Right lobe of liver (tissue), 6 donors: Measurements from ENCODE around the gene TNKS1BP1. TPM values are rescaled to one million over a fixed set of nuclear protein-coding genes. Genes with fewer than 3 reads are reported as not detected.

Source experiments
- ATAC-seq, 4 donors: fragments of 200-7000 bp; cut with Tn5 transposase; one replicate each; pipeline ENCODE4 v1.9.1; 2020; ENCODE audit warnings: mild to moderate bottlenecking in 4 of 4, moderate library complexity in 4 of 4
- DNase-seq, 3 donors: peaks; one replicate each; pipeline ENCODE4 v3.0.0-alpha.2; 2020
- H3K27ac ChIP-seq, 3 donors: fragments of 200-600 bp; one replicate each; pipeline ENCODE4 v1.8.0; 2022
- H3K27me3 ChIP-seq, 2 donors: fragments of 200-600 bp; one replicate each; pipeline ENCODE4 v1.8.0; 2022
- H3K36me3 ChIP-seq, 4 donors: fragments of 200-600 bp; sonication (generic) in 1 of 4; one replicate each; pipeline versions ENCODE4 v1.5.1 to v1.8.0; 2017 to 2022; ENCODE audit warnings: control low read depth in 1 of 4
- H3K4me1 ChIP-seq, 4 donors: fragments of 200-600 bp; sonication (generic) in 1 of 4; one replicate each; pipeline versions ENCODE4 v1.5.1 to v1.8.0; 2017 to 2022; ENCODE audit warnings: control low read depth in 1 of 4
- H3K4me3 ChIP-seq, 3 donors: fragments of 200-600 bp; one replicate each; pipeline ENCODE4 v1.8.0; 2022
- H3K9me3 ChIP-seq, 4 donors: fragments of 200-600 bp; sonication (generic) in 1 of 4; one replicate each; pipeline versions ENCODE4 v1.5.1 to v1.8.0; 2017 to 2022; ENCODE audit warnings: control low read depth in 1 of 4
- POLR2A ChIP-seq: fragments of 450-650 bp; IDR thresholded peaks from one replicate; pipeline ENCODE4 v1.6.1; 2017; ENCODE audit warnings: antibody characterized with exemption, mild to moderate bottlenecking
- WGBS: methylation state at CpG from one replicate; pipeline ENCODE4 v1.1.6; 2018; ENCODE audit warnings: low coverage, low lambda C conversion rate; ENCODE audit not compliant: insufficient coverage; ENCODE audit errors: missing lambda C conversion rate; 5-methylcytosine and 5-hydroxymethylcytosine counted together
- intact Hi-C, 2 donors: fragments of 100-400 bp; cut with DNase I; formaldehyde crosslinking; loops; one replicate each; pipeline versions ENCODE4 v1.11.2 to v1.14.1; 2022
- total RNA-seq, 6 experiments: library from RNA; depleted of rRNA in 2 of 6; stranded (reverse); fragments of >200 nt in 2 of 6; fragmentation: NEBNext Ultra II Directional in 3 of 6; extraction: Animal tissue kit (Norgen Biotek cat#: 25700) in 3 of 6; gene quantifications; one replicate each; pipeline versions ENCODE4 v1.1.0 to v1.2.4, GENCODE V29; 2016 to 2023
- TF ChIP-seq, protein P1 (sequence below), 4 donors: fragments of 200-600 bp in 3 of 4; fragments of 450-650 bp in 1 of 4; IDR thresholded peaks; one replicate each; pipeline versions ENCODE4 v1.5.1 to v1.8.0; 2016 to 2022; ENCODE audit warnings: antibody characterized with exemption in 4 of 4, mild to moderate bottlenecking in 2 of 4
- donor health status: DM: no; HTN: yes; CAD: no.
- donor health status: DM: no; HTN: no; CAD: no.
- donor health status: DM: no; HTN: no; CAD: no.
- donor health status: DM: no; HTN: yes; CAD: no.
- donor health status: DM: no; HTN: yes; CAD: no.

The TNKS1BP1 gene
- total RNA-seq, 6 experiments from 2014 or later: 52.4 to 124 (median 92.7) TPM

DNA sequence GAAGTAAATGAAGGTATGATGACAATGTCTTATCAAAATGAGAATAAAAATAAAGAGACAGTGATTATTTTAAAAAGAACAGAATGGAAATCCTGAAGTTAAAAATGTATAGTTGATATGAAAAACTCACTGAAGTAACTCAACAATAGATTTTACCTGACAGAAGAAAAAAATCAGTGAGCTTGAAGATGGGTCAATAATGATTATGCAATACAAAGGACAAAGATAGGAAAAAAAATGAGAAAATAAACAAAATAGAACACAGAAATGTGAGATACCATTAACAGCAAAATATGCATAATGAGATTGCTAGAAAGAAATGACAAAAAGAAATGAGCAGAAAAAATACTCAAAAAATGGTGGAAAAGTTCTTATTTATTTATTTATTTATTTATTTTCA, 68.6 kb downstream of the TNKS1BP1 start:
- no peaks in the 10 kb centered on the region for H3K36me3 ChIP-seq
- no peak for DNase-seq
- H3K27me3 ChIP-seq: no peaks in the 10 kb centered on the region
- no peak for ATAC-seq
- no peak overlapping the region for H3K27ac ChIP-seq
- TF ChIP-seq POLR2A: no peak
- TF ChIP-seq, protein P1, sequence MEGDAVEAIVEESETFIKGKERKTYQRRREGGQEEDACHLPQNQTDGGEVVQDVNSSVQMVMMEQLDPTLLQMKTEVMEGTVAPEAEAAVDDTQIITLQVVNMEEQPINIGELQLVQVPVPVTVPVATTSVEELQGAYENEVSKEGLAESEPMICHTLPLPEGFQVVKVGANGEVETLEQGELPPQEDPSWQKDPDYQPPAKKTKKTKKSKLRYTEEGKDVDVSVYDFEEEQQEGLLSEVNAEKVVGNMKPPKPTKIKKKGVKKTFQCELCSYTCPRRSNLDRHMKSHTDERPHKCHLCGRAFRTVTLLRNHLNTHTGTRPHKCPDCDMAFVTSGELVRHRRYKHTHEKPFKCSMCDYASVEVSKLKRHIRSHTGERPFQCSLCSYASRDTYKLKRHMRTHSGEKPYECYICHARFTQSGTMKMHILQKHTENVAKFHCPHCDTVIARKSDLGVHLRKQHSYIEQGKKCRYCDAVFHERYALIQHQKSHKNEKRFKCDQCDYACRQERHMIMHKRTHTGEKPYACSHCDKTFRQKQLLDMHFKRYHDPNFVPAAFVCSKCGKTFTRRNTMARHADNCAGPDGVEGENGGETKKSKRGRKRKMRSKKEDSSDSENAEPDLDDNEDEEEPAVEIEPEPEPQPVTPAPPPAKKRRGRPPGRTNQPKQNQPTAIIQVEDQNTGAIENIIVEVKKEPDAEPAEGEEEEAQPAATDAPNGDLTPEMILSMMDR (IDR thresholded peaks at IDR 0.05): no peak
- H3K9me3 ChIP-seq: peaks cover 0 to 4% (median 0%) of the 10 kb centered on the region in 4 donors
- H3K4me3 ChIP-seq: no peak overlapping the region
- intact Hi-C loops: loop anchor here in 1 of 2 donors (10.0 kb wide), 1 partner anchor 421 kb away; no protein-coding TSS in a partner anchor
- no peaks in the 10 kb centered on the region for H3K4me1 ChIP-seq

DNA sequence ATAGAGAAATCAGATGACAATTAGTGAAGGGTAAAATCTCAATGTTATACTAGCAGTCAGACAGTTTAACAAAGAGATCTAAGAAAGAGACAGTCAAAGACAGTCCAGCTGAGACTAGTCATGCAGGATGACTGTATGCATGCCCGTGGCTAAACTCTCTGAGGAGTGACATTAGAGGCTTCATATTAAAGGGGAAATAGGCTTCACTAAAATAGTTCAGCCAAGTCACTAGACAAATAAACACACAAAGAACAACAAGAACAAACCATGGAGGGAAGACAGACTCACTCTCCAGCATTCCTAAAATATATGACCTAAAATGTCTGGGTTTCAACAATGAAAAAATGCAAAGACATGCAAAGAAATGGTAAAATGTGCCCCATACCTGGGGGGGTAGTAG, 69.1 kb downstream of the TNKS1BP1 start:
- intact Hi-C loops: loop anchor here in 1 of 2 donors (10.0 kb wide), 1 partner anchor 421 kb away; no protein-coding TSS in a partner anchor
- no peaks in the 10 kb centered on the region for H3K4me1 ChIP-seq
- H3K27ac ChIP-seq: no peak overlapping the region
- H3K4me3 ChIP-seq: no peak overlapping the region
- no peaks in the 10 kb centered on the region for H3K27me3 ChIP-seq
- H3K9me3 ChIP-seq: peaks cover 0 to 4% (median 0%) of the 10 kb centered on the region in 4 donors
- ATAC-seq: no peak
- no peak for DNase-seq
- no peak for TF ChIP-seq POLR2A
- TF ChIP-seq, protein P1 (IDR thresholded peaks at IDR 0.05): no peak
- H3K36me3 ChIP-seq: no peaks in the 10 kb centered on the region
- 40% methylated on average over 1 of the region's 1 CpG for WGBS

DNA sequence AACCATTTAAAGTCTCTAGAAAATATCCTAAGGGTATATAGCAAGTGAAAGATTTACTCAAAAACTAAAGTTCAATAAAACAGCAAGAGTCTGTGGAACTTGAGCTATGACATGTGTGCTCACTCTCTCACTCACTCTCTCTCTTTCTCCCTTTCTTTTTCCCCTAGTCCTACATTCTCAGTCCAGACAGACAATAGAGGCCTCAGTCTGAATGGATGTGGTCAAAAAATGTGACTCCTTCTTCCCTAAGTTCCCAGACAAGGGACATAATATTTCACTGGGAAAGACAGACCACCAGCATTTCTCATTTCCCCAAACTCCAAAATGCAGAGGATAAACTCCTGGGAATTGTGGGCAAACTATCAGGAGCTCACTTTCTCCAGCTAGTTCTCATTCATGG, 70.1 kb downstream of the TNKS1BP1 start:
- Histone ChIP-seq H3K36me3 (no peaks in the 10 kb centered on the region), H3K4me1 (no peaks in the 10 kb centered on the region), H3K27ac (no peak overlapping the region), H3K9me3 (peaks cover 0 to 4% (median 0%) of the 10 kb centered on the region in 4 donors), H3K27me3 (no peaks in the 10 kb centered on the region), H3K4me3 (no peak overlapping the region)
- TF ChIP-seq POLR2A: no peak
- TF ChIP-seq, protein P1 (IDR thresholded peaks at IDR 0.05): no peak
- intact Hi-C loops: loop anchor here in 1 of 2 donors (5.0 to 10.0 kb wide), 2 partner anchors 127 to 420 kb away; no protein-coding TSS in a partner anchor
- DNase-seq (no peak), ATAC-seq (no peak)

DNA sequence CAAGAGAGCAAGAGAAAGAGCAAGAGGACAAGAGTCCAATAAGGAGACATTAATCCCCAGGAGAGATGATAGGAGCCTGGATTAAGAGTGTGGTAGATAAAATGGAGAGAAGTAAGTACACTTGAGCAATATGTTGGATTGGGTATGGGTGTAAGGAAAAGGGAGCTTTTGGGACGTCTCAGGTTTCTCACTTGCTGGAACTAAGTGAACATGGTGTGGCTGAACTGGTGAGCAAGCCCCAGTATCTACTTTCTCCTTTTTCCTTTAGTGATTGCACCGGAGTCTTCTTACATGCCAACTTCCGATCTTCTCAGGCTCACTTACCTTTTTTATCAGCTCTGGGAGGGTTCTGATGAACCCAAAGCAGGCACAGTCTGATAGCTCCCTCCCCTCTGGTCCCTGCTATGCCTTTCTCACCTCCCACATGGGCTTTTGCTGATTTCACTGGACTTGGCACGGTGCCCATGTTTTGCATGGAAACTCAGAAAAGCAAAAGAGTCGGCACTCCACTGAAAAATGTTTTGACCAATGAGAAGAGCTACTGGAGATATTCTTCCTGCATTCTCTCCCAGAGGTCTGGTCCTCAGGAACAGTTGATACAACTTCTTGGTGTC, 73.2 kb downstream of the TNKS1BP1 start:
- DNase-seq (peak in 1 of 3 donors; percentile 31), ATAC-seq (no peak)
- Histone ChIP-seq H3K9me3 (peaks cover 0 to 4% (median 0%) of the 10 kb centered on the region in 4 donors), H3K27me3 (no peaks in the 10 kb centered on the region), H3K4me3 (no peak overlapping the region), H3K27ac (no peak overlapping the region), H3K36me3 (no peaks in the 10 kb centered on the region), H3K4me1 (no peaks in the 10 kb centered on the region)
- intact Hi-C loops: loop anchor here in 1 of 2 donors (5.0 to 10.0 kb wide), 2 partner anchors 124 to 417 kb away; no protein-coding TSS in a partner anchor
- TF ChIP-seq, protein P1 (IDR thresholded peaks at IDR 0.05): no peak
- TF ChIP-seq POLR2A: no peak
- WGBS: 25% methylated on average over 5 of the region's 5 CpGs
